Progenitor cell of endocrine pancreas (in vitro differentiated cells): ENCODE data around the gene SPAG4. TPM values are rescaled to one million over a fixed set of nuclear protein-coding genes. Genes with fewer than 3 reads are reported as not detected.

Source experiments
- DNase-seq: peaks from one replicate; pipeline ENCODE4 v3.0.0; 2021; ENCODE audit warnings: low spot score; ENCODE audit not compliant: unreplicated experiment
- H3K27ac Mint-ChIP-seq: 2 replicates; pipeline ENCODE4 v1.8.0; 2021; ENCODE audit warnings: mild to moderate bottlenecking, moderate library complexity, mixed read lengths
- H3K27me3 Mint-ChIP-seq: 2 replicates; pipeline ENCODE4 v1.8.0; 2021; ENCODE audit warnings: mixed read lengths
- H3K36me3 Mint-ChIP-seq: 2 replicates; pipeline ENCODE4 v1.8.0; 2022; ENCODE audit warnings: mixed read lengths; ENCODE audit not compliant: insufficient read depth
- H3K4me1 Mint-ChIP-seq: 2 replicates; pipeline ENCODE4 v1.8.0; 2021; ENCODE audit warnings: low read depth, mixed read lengths
- H3K4me3 Mint-ChIP-seq: 2 replicates; pipeline ENCODE4 v1.8.0; 2021; ENCODE audit warnings: low read depth, mild to moderate bottlenecking, moderate library complexity, mixed read lengths
- H3K9me3 Mint-ChIP-seq: 2 replicates; pipeline ENCODE4 v1.8.0; 2021; ENCODE audit warnings: low read depth, mixed read lengths
- CTCF ChIP-seq: fragments of 200-600 bp; sonication (generic); IDR thresholded peaks from one replicate; pipeline ENCODE4 v1.5.0; 2021; ENCODE audit warnings: antibody characterized with exemption, mild to moderate bottlenecking; ENCODE audit not compliant: unreplicated experiment
- total RNA-seq: library from RNA; stranded (reverse); gene quantifications from 2 replicates; pipeline ENCODE4 v1.2.1, GENCODE V29; 2021

The SPAG4 gene
- total RNA-seq, 1 donor from 2014 or later, result 1.1 TPM

GRCh38 chr20:35625584-35626385, 10.2 kb downstream of the SPAG4 start:
- no peak for DNase-seq
- no peak overlapping the region for H3K27ac Mint-ChIP-seq

GRCh38 chr20:35626386-35627001, 10.9 kb downstream of the SPAG4 start:
- TF ChIP-seq CTCF, result no peak
- H3K27ac Mint-ChIP-seq, result no peak overlapping the region
- no peaks in the 10 kb centered on the region for H3K27me3 Mint-ChIP-seq
- no peak overlapping the region for H3K4me3 Mint-ChIP-seq
- H3K4me1 Mint-ChIP-seq, result no peaks in the 10 kb centered on the region
- DNase-seq, result no peak
- H3K9me3 Mint-ChIP-seq, result no peaks in the 10 kb centered on the region
- peaks cover 27% of the 10 kb centered on the region for H3K36me3 Mint-ChIP-seq

More at GRCh38 chr20:35625584-35626385, 10.2 kb downstream of the SPAG4 start:
- H3K9me3 Mint-ChIP-seq, result no peaks in the 10 kb centered on the region
- H3K36me3 Mint-ChIP-seq, result peaks cover 28% of the 10 kb centered on the region
- no peak for TF ChIP-seq CTCF
- H3K4me3 Mint-ChIP-seq, result no peak overlapping the region
- H3K4me1 Mint-ChIP-seq, result no peaks in the 10 kb centered on the region
- no peaks in the 10 kb centered on the region for H3K27me3 Mint-ChIP-seq

GRCh38 chr20:35627121-35627520, 11.5 kb downstream of the SPAG4 start:
- no peak for DNase-seq
- H3K36me3 Mint-ChIP-seq, result peaks cover 24% of the 10 kb centered on the region
- H3K4me3 Mint-ChIP-seq, result no peak overlapping the region
- no peak overlapping the region for H3K27ac Mint-ChIP-seq
- no peaks in the 10 kb centered on the region for H3K9me3 Mint-ChIP-seq
- no peaks in the 10 kb centered on the region for H3K4me1 Mint-ChIP-seq
- no peak for TF ChIP-seq CTCF
- no peaks in the 10 kb centered on the region for H3K27me3 Mint-ChIP-seq

- Mint-ChIP-seq H3K4me3 (no peak overlapping the region), H3K27ac (peak overlapping the region; percentile 69), H3K9me3 (no peaks in the 10 kb centered on the region), H3K27me3 (no peaks in the 10 kb centered on the region), H3K4me1 (no peaks in the 10 kb centered on the region), H3K36me3 (peaks cover 25% of the 10 kb centered on the region)
- no peak for TF ChIP-seq CTCF
- DNase-seq, result no peak
These were observed 14.0 kb downstream of the SPAG4 start for GRCh38 chr20:35629427-35630145.

GRCh38 chr20:35630636-35631035, 15.0 kb downstream of the SPAG4 start:
- Mint-ChIP-seq H3K27ac (no peak overlapping the region), H3K4me1 (peaks cover 4% of the 10 kb centered on the region), H3K9me3 (no peaks in the 10 kb centered on the region), H3K36me3 (peaks cover 22% of the 10 kb centered on the region), H3K27me3 (no peaks in the 10 kb centered on the region), H3K4me3 (no peak overlapping the region)
- no peak for DNase-seq
- TF ChIP-seq CTCF, result no peak
